Measurements from ENCODE around the gene TAL1. TPM values are rescaled to one million over a fixed set of nuclear protein-coding genes. Genes with fewer than 3 reads are reported as not detected.

Gene TAL1
- total and polyA plus RNA-seq, 9 donors: 1.2 to 4.7 (median 2.4) TPM

DNA sequence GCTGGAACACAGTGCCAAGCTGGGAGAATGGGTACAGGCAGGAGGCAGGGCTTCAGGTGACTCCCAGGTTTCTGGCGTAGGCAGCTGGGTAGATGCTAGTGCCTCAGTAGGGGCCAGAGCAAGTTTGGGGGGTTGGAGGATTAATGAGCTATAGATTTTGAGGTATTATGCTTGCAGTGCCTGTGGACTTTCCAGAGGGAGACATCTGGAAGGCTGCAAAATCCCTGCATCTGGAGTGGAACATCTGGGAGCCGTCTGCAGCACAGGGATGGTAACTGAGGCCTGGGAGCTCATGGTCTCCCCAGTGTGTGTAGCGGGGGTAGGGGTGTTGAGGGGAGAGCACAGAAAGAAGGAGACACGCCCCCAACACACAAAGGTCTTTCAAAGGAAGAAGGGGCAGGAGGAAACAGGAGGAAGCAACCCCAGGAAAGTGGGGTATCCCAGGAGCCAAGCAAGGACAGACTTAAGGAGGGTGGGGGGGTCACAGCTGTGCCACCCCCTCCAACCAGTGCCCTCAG lies 40.0 kb downstream of the TAL1 start:
- Histone ChIP-seq H3K27me3 (no peaks in the 10 kb centered on the region), H3K4me1 (ENCODE audit: insufficient read depth) (peaks cover 12% of the 10 kb centered on the region), H3K36me3 (no peaks in the 10 kb centered on the region), H3K27ac (no peak overlapping the region), H3K4me3 (no peak overlapping the region), H3K9me3 (no peaks in the 10 kb centered on the region)
- 46 to 63% (median 61%) methylated on average over 4 of the region's 4 CpGs for WGBS, 3 donors
- intact Hi-C loops (cut with DNase I): loop anchor here in 2 of 4 donors (5.0 to 10.0 kb wide), 2 partner anchors 243 to 520 kb away; partner anchors contain the start of gene FOXD2 (in 1 of the 2)
- no peak for DNase-seq
- TF ChIP-seq, protein P1, sequence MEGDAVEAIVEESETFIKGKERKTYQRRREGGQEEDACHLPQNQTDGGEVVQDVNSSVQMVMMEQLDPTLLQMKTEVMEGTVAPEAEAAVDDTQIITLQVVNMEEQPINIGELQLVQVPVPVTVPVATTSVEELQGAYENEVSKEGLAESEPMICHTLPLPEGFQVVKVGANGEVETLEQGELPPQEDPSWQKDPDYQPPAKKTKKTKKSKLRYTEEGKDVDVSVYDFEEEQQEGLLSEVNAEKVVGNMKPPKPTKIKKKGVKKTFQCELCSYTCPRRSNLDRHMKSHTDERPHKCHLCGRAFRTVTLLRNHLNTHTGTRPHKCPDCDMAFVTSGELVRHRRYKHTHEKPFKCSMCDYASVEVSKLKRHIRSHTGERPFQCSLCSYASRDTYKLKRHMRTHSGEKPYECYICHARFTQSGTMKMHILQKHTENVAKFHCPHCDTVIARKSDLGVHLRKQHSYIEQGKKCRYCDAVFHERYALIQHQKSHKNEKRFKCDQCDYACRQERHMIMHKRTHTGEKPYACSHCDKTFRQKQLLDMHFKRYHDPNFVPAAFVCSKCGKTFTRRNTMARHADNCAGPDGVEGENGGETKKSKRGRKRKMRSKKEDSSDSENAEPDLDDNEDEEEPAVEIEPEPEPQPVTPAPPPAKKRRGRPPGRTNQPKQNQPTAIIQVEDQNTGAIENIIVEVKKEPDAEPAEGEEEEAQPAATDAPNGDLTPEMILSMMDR (IDR thresholded peaks at IDR 0.05): no peak
- TF ChIP-seq EP300 (IDR thresholded peaks at IDR 0.05) (no peak), POLR2A (IDR thresholded peaks at IDR 0.05) (no peak)

- Histone ChIP-seq H3K27ac (no peak overlapping the region), H3K36me3 (no peaks in the 10 kb centered on the region), H3K27me3 (no peaks in the 10 kb centered on the region), H3K9me3 (no peaks in the 10 kb centered on the region), H3K4me1 (ENCODE audit: insufficient read depth) (peaks cover 12% of the 10 kb centered on the region), H3K4me3 (no peak overlapping the region)
- no peak for TF ChIP-seq EP300 (IDR thresholded peaks at IDR 0.05)
- TF ChIP-seq, protein P1 (IDR thresholded peaks at IDR 0.05): no peak
- no peak for TF ChIP-seq POLR2A (IDR thresholded peaks at IDR 0.05)
- intact Hi-C loops (cut with DNase I): loop anchor here in 2 of 4 donors (5.0 to 10.0 kb wide), 2 partner anchors 244 to 521 kb away; partner anchors contain the start of gene FOXD2 (in 1 of the 2)
- no peak for DNase-seq
- WGBS, 3 donors: 92 to 97% (median 92%) methylated on average over 6 of the region's 6 CpGs
Observed at GRCh38 chr1:47190857-47191256, 41.2 kb downstream of the TAL1 start.

DNA sequence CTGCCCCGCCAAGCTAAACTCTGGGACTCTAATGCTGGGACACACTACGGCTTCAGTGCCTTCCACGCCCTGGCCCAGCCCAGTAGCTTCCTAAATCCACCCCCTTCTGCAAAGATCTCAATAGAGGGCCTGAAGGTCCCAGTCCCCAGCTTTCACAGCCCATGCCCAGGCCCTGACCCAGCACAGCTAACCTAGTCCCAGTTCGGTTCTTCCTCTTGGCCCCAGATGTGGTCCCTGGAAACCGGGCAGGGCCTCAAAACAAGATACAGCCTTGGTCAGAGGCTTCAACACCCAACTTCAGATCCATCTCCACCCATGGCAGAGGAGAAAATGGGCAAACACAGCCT lies 41.5 kb downstream of the TAL1 start:
- H3K4me1 ChIP-seq (ENCODE audit: insufficient read depth): peaks cover 12% of the 10 kb centered on the region
- no peak overlapping the region for H3K27ac ChIP-seq
- intact Hi-C loops (cut with DNase I): loop anchor here in 2 of 4 donors (5.0 to 10.0 kb wide), 2 partner anchors 244 to 522 kb away; partner anchors contain the start of gene FOXD2 (in 1 of the 2)
- WGBS, 3 donors: 79 to 87% (median 86%) methylated on average over 5 of the region's 5 CpGs
- H3K9me3 ChIP-seq: no peaks in the 10 kb centered on the region
- TF ChIP-seq, protein P1 (IDR thresholded peaks at IDR 0.05): no peak
- no peak for TF ChIP-seq EP300 (IDR thresholded peaks at IDR 0.05)
- no peak for TF ChIP-seq POLR2A (IDR thresholded peaks at IDR 0.05)
- no peak overlapping the region for H3K4me3 ChIP-seq
- no peaks in the 10 kb centered on the region for H3K27me3 ChIP-seq
- no peak for DNase-seq
- H3K36me3 ChIP-seq: no peaks in the 10 kb centered on the region

DNA sequence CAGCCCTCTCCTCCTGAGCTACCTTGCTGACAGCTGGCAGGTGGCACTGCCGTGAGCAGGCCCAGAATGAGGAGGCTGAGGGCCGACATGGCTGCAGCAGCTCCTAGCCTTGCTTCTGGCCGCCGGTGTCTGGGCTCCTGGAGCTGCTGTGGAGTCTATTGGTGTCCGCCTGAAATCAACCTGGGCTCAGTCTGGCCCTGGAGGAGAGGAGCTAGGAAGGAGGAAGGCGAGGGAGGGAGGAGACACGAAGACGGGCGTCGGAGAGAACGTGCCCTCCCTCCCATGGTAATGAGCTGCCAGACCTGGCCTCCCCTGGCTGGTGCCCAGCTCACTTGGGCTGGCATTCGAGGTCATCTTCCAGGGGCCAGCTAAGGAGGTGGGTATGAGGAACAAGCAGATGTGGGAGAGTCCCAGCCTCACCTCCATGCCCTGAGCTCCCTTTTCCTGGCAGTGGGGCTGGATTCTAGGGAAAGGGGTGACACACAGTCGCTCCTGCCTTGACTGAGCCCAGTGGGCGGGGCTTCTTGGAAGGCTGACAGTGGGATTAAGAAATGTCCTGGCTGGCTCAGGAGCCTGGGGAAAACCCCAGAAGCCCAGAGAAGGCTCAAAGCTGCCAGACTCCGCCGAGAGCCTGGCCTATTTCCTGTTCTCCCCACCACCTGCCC lies 42.0 kb downstream of the TAL1 start, which contains the start of gene PDZK1IP1:
Gene PDZK1IP1, minus strand, starts transcription at position 193 of the 665 bp plus-strand sequence. Its CDS starts 104 bp downstream, at position 89.
- H3K4me3 ChIP-seq: no peak within 1 kb of the TSS
- no peak within 1 kb of the TSS for H3K27ac ChIP-seq
- H3K36me3 ChIP-seq: no peaks in the 10 kb centered on the region
- intact Hi-C loops (cut with DNase I): loop anchor here (5.0 to 10.0 kb wide), 3 partner anchors 245 to 535 kb away; partner anchors contain the start of gene FOXD2 (in 1 of the 4)
- H3K4me1 ChIP-seq (ENCODE audit: insufficient read depth): peaks cover 12% of the 10 kb centered on the region
- no peaks in the 10 kb centered on the region for H3K9me3 ChIP-seq
- no peaks in the 10 kb centered on the region for H3K27me3 ChIP-seq
- peak; percentile 33 to 73 (median 40) for DNase-seq
- no peak for TF ChIP-seq POLR2A (IDR thresholded peaks at IDR 0.05)
- TF ChIP-seq, protein P1 (IDR thresholded peaks at IDR 0.05): no peak
- TF ChIP-seq EP300 (IDR thresholded peaks at IDR 0.05): no peak
- 57 to 68% (median 61%) methylated on average over 16 of the region's 16 CpGs for WGBS, 3 donors
